ENCODE measurements around the gene PDE8A. TPM values are rescaled to one million over a fixed set of nuclear protein-coding genes. Genes with fewer than 3 reads are reported as not detected.

PDE8A gene
- total RNA-seq, 1 experiment from 2014 or later: 44.2 TPM

DNA sequence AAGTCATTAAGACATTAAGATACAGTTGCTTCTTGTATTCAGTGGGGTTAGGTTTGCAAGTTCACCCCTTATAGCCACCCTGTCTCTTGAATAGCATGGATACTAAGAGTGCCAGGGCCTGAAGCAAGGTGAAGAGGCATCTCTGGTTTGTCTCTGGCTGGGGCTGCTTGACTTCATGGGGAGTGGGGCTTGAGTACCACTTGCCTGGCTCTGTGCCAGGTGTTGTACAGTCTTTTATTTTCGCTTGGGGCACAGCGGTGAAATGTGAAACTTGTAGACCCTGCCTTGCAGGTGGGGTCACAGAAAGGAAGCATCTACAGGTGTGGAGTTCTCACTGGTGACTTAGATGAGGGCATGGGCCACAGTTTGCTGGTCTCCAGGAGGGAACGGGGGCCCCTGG, 152.1 kb downstream of the PDE8A start:
- Histone ChIP-seq H4K20me1 (ENCODE audit: low read length) (no peaks in the 10 kb centered on the region), H3K9me3 (ENCODE audit: low read length) (no peaks in the 10 kb centered on the region), H3K9me2 (replicated peaks; ENCODE audit: low read length) (no peaks in the 10 kb centered on the region), H3K9ac (ENCODE audit: low read length) (no peak overlapping the region), H3F3A (ENCODE audit: low read length, unreplicated experiment) (no peaks in the 10 kb centered on the region), H3K27ac (ENCODE audit: low read length) (no peak overlapping the region), H3K4me2 (ENCODE audit: low read length) (no peak overlapping the region), H3K36me3 (ENCODE audit: low read depth, low read length) (peaks cover 28% of the 10 kb centered on the region), H3K79me2 (ENCODE audit: low read length) (no peaks in the 10 kb centered on the region), H2AFZ (ENCODE audit: low read length) (no peak overlapping the region), H3K4me1 (ENCODE audit: insufficient read depth, low read length) (no peaks in the 10 kb centered on the region), H3K4me3 (ENCODE audit: low read length) (no peak overlapping the region), H3K27me3 (ENCODE audit: low read length) (no peaks in the 10 kb centered on the region)
- ChIA-PET CTCF (no interaction called here), POLR2A (ENCODE audit: unreplicated experiment) (no interaction called here)
- BruUV-seq (replicated peaks): no TSS peak
- TF ChIP-seq EZH2phosphoT487 (IDR thresholded peaks at IDR 0.05; ENCODE audit: borderline replicate concordance, low read length) (no peak), EZH2 (IDR thresholded peaks at IDR 0.05; ENCODE audit: low read length, unreplicated experiment) (no peak)
- TF ChIP-seq, protein P1, sequence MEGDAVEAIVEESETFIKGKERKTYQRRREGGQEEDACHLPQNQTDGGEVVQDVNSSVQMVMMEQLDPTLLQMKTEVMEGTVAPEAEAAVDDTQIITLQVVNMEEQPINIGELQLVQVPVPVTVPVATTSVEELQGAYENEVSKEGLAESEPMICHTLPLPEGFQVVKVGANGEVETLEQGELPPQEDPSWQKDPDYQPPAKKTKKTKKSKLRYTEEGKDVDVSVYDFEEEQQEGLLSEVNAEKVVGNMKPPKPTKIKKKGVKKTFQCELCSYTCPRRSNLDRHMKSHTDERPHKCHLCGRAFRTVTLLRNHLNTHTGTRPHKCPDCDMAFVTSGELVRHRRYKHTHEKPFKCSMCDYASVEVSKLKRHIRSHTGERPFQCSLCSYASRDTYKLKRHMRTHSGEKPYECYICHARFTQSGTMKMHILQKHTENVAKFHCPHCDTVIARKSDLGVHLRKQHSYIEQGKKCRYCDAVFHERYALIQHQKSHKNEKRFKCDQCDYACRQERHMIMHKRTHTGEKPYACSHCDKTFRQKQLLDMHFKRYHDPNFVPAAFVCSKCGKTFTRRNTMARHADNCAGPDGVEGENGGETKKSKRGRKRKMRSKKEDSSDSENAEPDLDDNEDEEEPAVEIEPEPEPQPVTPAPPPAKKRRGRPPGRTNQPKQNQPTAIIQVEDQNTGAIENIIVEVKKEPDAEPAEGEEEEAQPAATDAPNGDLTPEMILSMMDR (conservative IDR thresholded peaks at IDR 0.05; ENCODE audit: low read depth, low read length): no peak
- no peak for ATAC-seq
- intact Hi-C loops (cut with micrococcal nuclease): no loop called here
- no peak for DNase-seq

GRCh38 chr15:85137489-85138168, 156.0 kb downstream of the PDE8A start:
- Histone ChIP-seq H3F3A (ENCODE audit: low read length, unreplicated experiment) (peaks cover 4% of the 10 kb centered on the region), H3K79me2 (ENCODE audit: low read length) (no peaks in the 10 kb centered on the region), H3K9me2 (replicated peaks; ENCODE audit: low read length) (no peaks in the 10 kb centered on the region), H3K4me3 (ENCODE audit: low read length) (no peak overlapping the region), H3K9ac (ENCODE audit: low read length) (no peak overlapping the region), H2AFZ (ENCODE audit: low read length) (no peak overlapping the region), H4K20me1 (ENCODE audit: low read length) (no peaks in the 10 kb centered on the region), H3K27ac (ENCODE audit: low read length) (no peak overlapping the region), H3K4me1 (ENCODE audit: insufficient read depth, low read length) (peaks cover 14% of the 10 kb centered on the region), H3K36me3 (ENCODE audit: low read depth, low read length) (peaks cover 21% of the 10 kb centered on the region), H3K9me3 (ENCODE audit: low read length) (no peaks in the 10 kb centered on the region), H3K27me3 (ENCODE audit: low read length) (no peaks in the 10 kb centered on the region), H3K4me2 (ENCODE audit: low read length) (no peak overlapping the region)
- TF ChIP-seq, protein P1 (conservative IDR thresholded peaks at IDR 0.05; ENCODE audit: low read depth, low read length): no peak
- TF ChIP-seq EZH2phosphoT487 (IDR thresholded peaks at IDR 0.05; ENCODE audit: borderline replicate concordance, low read length) (no peak), EZH2 (IDR thresholded peaks at IDR 0.05; ENCODE audit: low read length, unreplicated experiment) (no peak)
- ChIA-PET POLR2A (ENCODE audit: unreplicated experiment) (no interaction called here), CTCF (no interaction called here)
- intact Hi-C loops (cut with micrococcal nuclease): no loop called here
- ATAC-seq (no peak), DNase-seq (no peak)
- BruUV-seq (replicated peaks): no TSS peak

DNA sequence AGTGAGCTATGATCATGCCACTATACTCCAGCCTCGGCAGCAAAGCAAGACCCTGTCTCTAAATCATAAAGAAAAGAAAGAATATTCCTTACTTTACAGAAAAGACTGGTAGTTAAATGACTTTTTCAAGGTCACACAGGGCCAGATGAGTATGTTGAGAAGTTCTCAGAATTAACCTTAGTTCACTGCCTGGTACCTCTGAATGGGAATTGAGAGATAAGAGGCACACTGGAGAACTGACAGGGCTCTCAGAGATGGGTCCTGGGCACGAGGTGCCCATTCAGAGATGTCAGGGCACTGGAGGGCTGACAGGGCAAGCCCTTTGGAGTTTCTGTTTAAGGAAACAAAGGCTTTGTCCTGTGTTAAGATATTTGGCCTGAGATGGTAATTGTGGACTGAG, 157.7 kb downstream of the PDE8A start:
- ChIA-PET CTCF (no interaction called here), POLR2A (ENCODE audit: unreplicated experiment) (no interaction called here)
- intact Hi-C loops (cut with micrococcal nuclease): no loop called here
- Histone ChIP-seq H3K27me3 (ENCODE audit: low read length) (no peaks in the 10 kb centered on the region), H3K9me2 (replicated peaks; ENCODE audit: low read length) (no peaks in the 10 kb centered on the region), H4K20me1 (ENCODE audit: low read length) (no peaks in the 10 kb centered on the region), H3K79me2 (ENCODE audit: low read length) (no peaks in the 10 kb centered on the region), H3K9ac (ENCODE audit: low read length) (no peak overlapping the region), H3K36me3 (ENCODE audit: low read depth, low read length) (peaks cover 18% of the 10 kb centered on the region), H3K4me1 (ENCODE audit: insufficient read depth, low read length) (peaks cover 16% of the 10 kb centered on the region), H3K9me3 (ENCODE audit: low read length) (no peaks in the 10 kb centered on the region), H3K4me2 (ENCODE audit: low read length) (no peak overlapping the region), H3K4me3 (ENCODE audit: low read length) (no peak overlapping the region), H3F3A (ENCODE audit: low read length, unreplicated experiment) (peaks cover 4% of the 10 kb centered on the region), H2AFZ (ENCODE audit: low read length) (no peak overlapping the region), H3K27ac (ENCODE audit: low read length) (no peak overlapping the region)
- BruUV-seq (replicated peaks): no TSS peak
- TF ChIP-seq, protein P1 (conservative IDR thresholded peaks at IDR 0.05; ENCODE audit: low read depth, low read length): no peak
- no peak for TF ChIP-seq EZH2phosphoT487 (IDR thresholded peaks at IDR 0.05; ENCODE audit: borderline replicate concordance, low read length)
- no peak for TF ChIP-seq EZH2 (IDR thresholded peaks at IDR 0.05; ENCODE audit: low read length, unreplicated experiment)
- ATAC-seq (no peak), DNase-seq (no peak)

Measured in PC-3 (cell line).